H9 (cell line): Measurements from ENCODE around the gene MNAT1. TPM values are rescaled to one million over a fixed set of nuclear protein-coding genes. Genes with fewer than 3 reads are reported as not detected.

Experiments
- DNase-seq: peaks from one replicate; pipeline ENCODE4 v3.0.0-alpha.2; 2017
- H2AFZ ChIP-seq: one replicate; pipeline ENCODE4 v1.6.1; 2013; ENCODE audit warnings: mild to moderate bottlenecking, low read length, control low read depth, moderate library complexity
- H2AK5ac ChIP-seq: 2 replicates; pipeline ENCODE4 v1.6.1; 2013; ENCODE audit warnings: low read length, control low read depth, mixed read lengths; ENCODE audit not compliant: insufficient read length
- H2BK120ac ChIP-seq: one replicate; pipeline ENCODE4 v1.6.1; 2013; ENCODE audit warnings: low read depth, mild to moderate bottlenecking, low read length, control low read depth, inconsistent platforms; ENCODE audit not compliant: poor library complexity, severe bottlenecking
- H2BK12ac ChIP-seq: 2 replicates; pipeline ENCODE4 v1.6.1; 2013; ENCODE audit warnings: low read length, control low read depth, mixed read lengths, low read depth; ENCODE audit not compliant: insufficient read length
- H2BK15ac ChIP-seq: 2 replicates; pipeline ENCODE4 v1.6.1; 2013; ENCODE audit warnings: low read depth, low read length, control low read depth
- H2BK20ac ChIP-seq: one replicate; pipeline ENCODE4 v1.6.1; 2013; ENCODE audit warnings: low read depth, mild to moderate bottlenecking, low read length, control low read depth, inconsistent platforms; ENCODE audit not compliant: poor library complexity, severe bottlenecking
- H2BK5ac ChIP-seq: 2 replicates; pipeline ENCODE4 v1.6.1; 2013; ENCODE audit warnings: low read length, control low read depth, mixed read lengths; ENCODE audit not compliant: insufficient read length
- H3K14ac ChIP-seq: 2 replicates; pipeline ENCODE4 v1.6.1; 2013; ENCODE audit warnings: low read length, control low read depth; ENCODE audit not compliant: insufficient read depth
- H3K18ac ChIP-seq: 2 replicates; pipeline ENCODE4 v1.6.1; 2013; ENCODE audit warnings: low read depth, mild to moderate bottlenecking, mixed read lengths, low read length, control low read depth; ENCODE audit not compliant: insufficient read length
- H3K23ac ChIP-seq: 2 replicates; pipeline ENCODE4 v1.6.1; 2013; ENCODE audit warnings: low read length, control low read depth, mixed read lengths, low read depth; ENCODE audit not compliant: insufficient read length
- H3K23me2 ChIP-seq: 2 replicates; pipeline ENCODE4 v1.6.1; 2013; ENCODE audit warnings: low read depth, mild to moderate bottlenecking, mixed read lengths, low read length, control low read depth; ENCODE audit not compliant: insufficient read length, poor library complexity, severe bottlenecking
- H3K27ac ChIP-seq: 2 replicates; pipeline ENCODE4 v1.5.1; 2013; ENCODE audit warnings: low read length, control low read depth, mixed read lengths, low read depth; ENCODE audit not compliant: insufficient read length
- H3K27me3 ChIP-seq: 2 replicates; pipeline ENCODE4 v1.6.1; 2013; ENCODE audit warnings: low read length, control low read depth, inconsistent platforms; ENCODE audit not compliant: insufficient read depth
- H3K4ac ChIP-seq: 2 replicates; pipeline ENCODE4 v1.6.1; 2013; ENCODE audit warnings: low read depth, mild to moderate bottlenecking, control low read depth, inconsistent platforms, low read length, moderate library complexity
- H3K4me1 ChIP-seq: 2 replicates; pipeline ENCODE4 v1.6.1; 2013; ENCODE audit warnings: low read length, control low read depth, inconsistent platforms; ENCODE audit not compliant: insufficient read depth
- H3K4me2 ChIP-seq: 2 replicates; pipeline ENCODE4 v1.6.1; 2013; ENCODE audit warnings: low read length, control low read depth, mixed read lengths; ENCODE audit not compliant: insufficient read length, insufficient read depth
- H3K56ac ChIP-seq: 2 replicates; pipeline ENCODE4 v1.6.1; 2013; ENCODE audit warnings: low read depth, mild to moderate bottlenecking, mixed read lengths, low read length, control low read depth; ENCODE audit not compliant: insufficient read length
- H3K79me1 ChIP-seq: 2 replicates; pipeline ENCODE4 v1.6.1; 2013; ENCODE audit warnings: low read depth, mild to moderate bottlenecking, moderate library complexity, low read length, control low read depth, inconsistent platforms; ENCODE audit not compliant: insufficient read depth, poor library complexity, severe bottlenecking
- H3K79me2 ChIP-seq: 2 replicates; pipeline ENCODE4 v1.6.1; 2013; ENCODE audit warnings: low read length, control low read depth, inconsistent platforms; ENCODE audit not compliant: insufficient read depth
- H3K9ac ChIP-seq: 2 replicates; pipeline ENCODE4 v1.6.1; 2013; ENCODE audit warnings: low read length, control low read depth, mixed read lengths; ENCODE audit not compliant: insufficient read length; ENCODE audit errors: extremely low read depth
- H3K9me3 ChIP-seq: one replicate; pipeline ENCODE4 v1.6.1; 2013; ENCODE audit warnings: low read depth, low read length, inconsistent platforms; ENCODE audit not compliant: control insufficient read depth
- H3T11ph ChIP-seq: one replicate; pipeline ENCODE4 v1.6.1; 2013; ENCODE audit warnings: mild to moderate bottlenecking, low read length, control low read depth, inconsistent platforms
- H4K20me1 ChIP-seq: one replicate; pipeline ENCODE4 v1.6.1; 2013; ENCODE audit not compliant: control insufficient read depth, insufficient read length, insufficient read depth
- H4K5ac ChIP-seq: 2 replicates; pipeline ENCODE4 v1.6.1; 2013; ENCODE audit warnings: low read depth, mild to moderate bottlenecking, mixed read lengths, low read length, control low read depth; ENCODE audit not compliant: insufficient read length
- H4K8ac ChIP-seq: replicated peaks from 2 replicates; pipeline ENCODE4 v1.6.1; 2013; ENCODE audit warnings: low read length, control low read depth, mixed read lengths, low read depth; ENCODE audit not compliant: insufficient read length
- H4K91ac ChIP-seq: 2 replicates; pipeline ENCODE4 v1.6.1; 2013; ENCODE audit warnings: low read depth, mild to moderate bottlenecking, moderate library complexity, mixed read lengths, low read length, control low read depth; ENCODE audit not compliant: insufficient read length
- H3K27ac Mint-ChIP-seq, 3 experiments: 2 replicates in 2 of 3; 3 replicates in 1 of 3; pipeline ENCODE4 v1.8.0; 2020 to 2021; ENCODE audit warnings: mixed read lengths in 3 of 3, mild to moderate bottlenecking in 1 of 3, moderate library complexity in 1 of 3
- H3K27me3 Mint-ChIP-seq: 2 replicates; pipeline ENCODE4 v1.8.0; 2021; ENCODE audit warnings: low read depth, mild to moderate bottlenecking, moderate library complexity, mixed read lengths
- H3K36me3 Mint-ChIP-seq, 3 experiments: 2 replicates in 2 of 3; 3 replicates in 1 of 3; pipeline ENCODE4 v1.8.0; 2020 to 2021; ENCODE audit warnings: low read depth in 3 of 3, mixed read lengths in 3 of 3; ENCODE audit not compliant: insufficient read depth in 1 of 3
- H3K4me1 Mint-ChIP-seq, 2 experiments: 2 replicates each; pipeline ENCODE4 v1.8.0; 2020; ENCODE audit warnings: mixed read lengths in 2 of 2
- H3K4me3 Mint-ChIP-seq, 2 experiments: 2 replicates in 1 of 2; 3 replicates in 1 of 2; pipeline ENCODE4 v1.8.0; 2020 to 2021; ENCODE audit warnings: mild to moderate bottlenecking in 2 of 2, mixed read lengths in 2 of 2, moderate library complexity in 1 of 2
- H3K9me3 Mint-ChIP-seq, 2 experiments: 2 replicates in 1 of 2; 3 replicates in 1 of 2; pipeline ENCODE4 v1.8.0; 2020; ENCODE audit warnings: mild to moderate bottlenecking in 2 of 2, mixed read lengths in 2 of 2, moderate library complexity in 1 of 2
- CTCF ChIP-seq: fragments of 200-600 bp; sonication (generic); conservative IDR thresholded peaks from 3 replicates; pipeline ENCODE4 v1.8.0; 2021; ENCODE audit warnings: antibody characterized with exemption, mild to moderate bottlenecking
- WGBS: extraction: QIAGEN DNeasy Blood & Tissue Kit; methylation state at CpG from one replicate; pipeline ENCODE4 v1.1.7; 2013; ENCODE audit warnings: missing lambda C conversion rate, low lambda C conversion rate, mixed read lengths; ENCODE audit not compliant: insufficient read length; ENCODE audit errors: extremely low coverage; 5-methylcytosine and 5-hydroxymethylcytosine counted together
- total RNA-seq: library from RNA; stranded (reverse); gene quantifications from 2 replicates; pipeline ENCODE4 v1.2.1, GENCODE V29; 2021

MNAT1 gene
- total RNA-seq, 1 experiment from 2014 or later = 43.1 TPM

- Histone ChIP-seq H3K23me2 (no peaks in the 10 kb centered on the region), H3K27me3 (no peaks in the 10 kb centered on the region), H3K9ac (no peak overlapping the region), H3K4ac (no peak overlapping the region), H3T11ph (no peak overlapping the region), H3K79me1 (no peaks in the 10 kb centered on the region), H4K91ac (no peak overlapping the region), H3K23ac (no peak overlapping the region), H3K4me2 (peak overlapping the region; percentile 22), H3K56ac (no peak overlapping the region), H2AK5ac (no peak overlapping the region), H3K9me3 (no peaks in the 10 kb centered on the region), H4K5ac (no peak overlapping the region), H3K14ac (no peak overlapping the region), H3K79me2 (peaks cover 5% of the 10 kb centered on the region; the same call in 1 of the 2 replicates), H3K4me1 (peaks cover 3% of the 10 kb centered on the region; the same call in 1 of the 2 replicates), H3K18ac (no peak overlapping the region), H4K20me1 (no peaks in the 10 kb centered on the region), H2BK20ac (no peak overlapping the region), H3K27ac (peak overlapping the region; percentile 87), H2AFZ (no peak overlapping the region), H2BK5ac (no peak overlapping the region), H4K8ac (no peak overlapping the region), H2BK15ac (no peak overlapping the region), H2BK12ac (no peak overlapping the region), H2BK120ac (no peak overlapping the region)
- H3K36me3 Mint-ChIP-seq = no peaks in the 10 kb centered on the region; a peak in 1 of 7 replicates
- peak overlapping the region; percentile 93 to 97 (median 96); a peak in 6 of 7 replicates for H3K27ac Mint-ChIP-seq
- no CpG with 5 or more reads among the region's 3 CpGs for WGBS
- H3K27me3 Mint-ChIP-seq = no peaks in the 10 kb centered on the region
- TF ChIP-seq CTCF = no peak
- H3K9me3 Mint-ChIP-seq = no peaks in the 10 kb centered on the region
- peak overlapping the region; percentile 37 to 41; a peak in 3 of 5 replicates for H3K4me3 Mint-ChIP-seq
- peak; percentile 51 for DNase-seq
- H3K4me1 Mint-ChIP-seq = peaks cover 66 to 74% of the 10 kb centered on the region in 2 experiments
These were observed 26.2 kb downstream of the MNAT1 start for GRCh38 chr14:60760644-60761364.
